Gastroesophageal sphincter (tissue), 4 donors: ENCODE measurements around the gene FMR1. TPM values are rescaled to one million over a fixed set of nuclear protein-coding genes. Genes with fewer than 3 reads are reported as not detected.

ENCODE experiments used
- ATAC-seq: fragments of 150-250 bp; one replicate; pipeline ENCODE4 v1.9.1; 2016; ENCODE audit warnings: mild to moderate bottlenecking, moderate library complexity
- H3K27ac ChIP-seq, 4 donors: fragments of 200-600 bp; sonication (generic) in 3 of 4; 1 replicate in 3 of 4; 2 replicates in 1 of 4; pipeline ENCODE4 v1.5.1; 2016 to 2019
- H3K27me3 ChIP-seq: fragments of 200-600 bp; sonication (generic); one replicate; pipeline ENCODE4 v1.5.1; 2019
- H3K36me3 ChIP-seq, 2 donors: fragments of 200-600 bp; sonication (generic); one replicate each; pipeline ENCODE4 v1.5.1; 2019; ENCODE audit warnings: control low read depth in 1 of 2
- H3K4me1 ChIP-seq, 3 donors: fragments of 200-600 bp; sonication (generic); 1 replicate in 2 of 3; 2 replicates in 1 of 3; pipeline ENCODE4 v1.5.1; 2016 to 2019; ENCODE audit warnings: control low read depth in 2 of 3
- H3K4me3 ChIP-seq, 2 donors: fragments of 200-600 bp; sonication (generic); one replicate each; pipeline ENCODE4 v1.5.1; 2019; ENCODE audit warnings: mild to moderate bottlenecking in 1 of 2, moderate library complexity in 1 of 2
- H3K9me3 ChIP-seq, 3 donors: fragments of 200-600 bp; sonication (generic); one replicate each; pipeline ENCODE4 v1.5.1; 2017 to 2019; ENCODE audit warnings: control low read depth in 2 of 3
- EP300 ChIP-seq: sonication (generic); formaldehyde crosslinking; IDR thresholded peaks from one replicate; pipeline ENCODE4 v1.6.1; 2017; ENCODE audit warnings: antibody characterized with exemption, mild to moderate bottlenecking
- POLR2A ChIP-seq, 2 donors: fragments of 450-650 bp; IDR thresholded peaks; one replicate each; pipeline ENCODE4 v1.6.1; 2017; ENCODE audit warnings: antibody characterized with exemption in 2 of 2, mild to moderate bottlenecking in 2 of 2, moderate library complexity in 1 of 2
- POLR2AphosphoS5 ChIP-seq: sonication (generic); formaldehyde crosslinking; IDR thresholded peaks from one replicate; pipeline ENCODE4 v1.6.1; 2017; ENCODE audit warnings: antibody characterized with exemption
- WGBS, 2 donors: methylation state at CpG; one replicate each; pipeline ENCODE4 v1.1.5; 2018; ENCODE audit warnings: low coverage in 1 of 2; 5-methylcytosine and 5-hydroxymethylcytosine counted together
- total RNA-seq, 4 donors: library from RNA; depleted of rRNA; stranded (reverse); fragments of >200 nt; gene quantifications; one replicate each; pipeline ENCODE4 v1.1.0, GENCODE V29; 2016
- TF ChIP-seq, protein P1 (sequence below), 4 experiments: fragments of 200-600 bp in 2 of 4; fragments of 450-650 bp in 2 of 4; sonication (generic) in 1 of 4; IDR thresholded peaks; one replicate each; pipeline ENCODE4 v1.5.1; 2017 to 2019; ENCODE audit warnings: antibody characterized with exemption in 4 of 4, mild to moderate bottlenecking in 2 of 4, moderate library complexity in 2 of 4

The FMR1 gene
- total RNA-seq, 4 donors from 2014 or later = 23.2 to 36.6 (median 31.5) TPM

- WGBS, 2 donors = 100% methylated on average over 6 of the region's 31 CpGs; no CpG with 5 or more reads in 1 of the 2 donors
- no peaks in the 10 kb centered on the region for H3K36me3 ChIP-seq
- TF ChIP-seq POLR2A (IDR thresholded peaks at IDR 0.05) (no peak), EP300 (no peak), POLR2AphosphoS5 (no peak)
- TF ChIP-seq, protein P1, sequence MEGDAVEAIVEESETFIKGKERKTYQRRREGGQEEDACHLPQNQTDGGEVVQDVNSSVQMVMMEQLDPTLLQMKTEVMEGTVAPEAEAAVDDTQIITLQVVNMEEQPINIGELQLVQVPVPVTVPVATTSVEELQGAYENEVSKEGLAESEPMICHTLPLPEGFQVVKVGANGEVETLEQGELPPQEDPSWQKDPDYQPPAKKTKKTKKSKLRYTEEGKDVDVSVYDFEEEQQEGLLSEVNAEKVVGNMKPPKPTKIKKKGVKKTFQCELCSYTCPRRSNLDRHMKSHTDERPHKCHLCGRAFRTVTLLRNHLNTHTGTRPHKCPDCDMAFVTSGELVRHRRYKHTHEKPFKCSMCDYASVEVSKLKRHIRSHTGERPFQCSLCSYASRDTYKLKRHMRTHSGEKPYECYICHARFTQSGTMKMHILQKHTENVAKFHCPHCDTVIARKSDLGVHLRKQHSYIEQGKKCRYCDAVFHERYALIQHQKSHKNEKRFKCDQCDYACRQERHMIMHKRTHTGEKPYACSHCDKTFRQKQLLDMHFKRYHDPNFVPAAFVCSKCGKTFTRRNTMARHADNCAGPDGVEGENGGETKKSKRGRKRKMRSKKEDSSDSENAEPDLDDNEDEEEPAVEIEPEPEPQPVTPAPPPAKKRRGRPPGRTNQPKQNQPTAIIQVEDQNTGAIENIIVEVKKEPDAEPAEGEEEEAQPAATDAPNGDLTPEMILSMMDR (IDR thresholded peaks at IDR 0.05) = no peak
These were observed 14.6 kb upstream of the FMR1 start for GRCh38 chrX:147897117-147897516.

GRCh38 chrX:147898951-147899350, 12.8 kb upstream of the FMR1 start:
- H3K36me3 ChIP-seq = no peaks in the 10 kb centered on the region
- H3K9me3 ChIP-seq = no peaks in the 10 kb centered on the region
- no peak overlapping the region for H3K4me3 ChIP-seq
- H3K27ac ChIP-seq = no peak overlapping the region
- ATAC-seq = no peak
- no peaks in the 10 kb centered on the region for H3K4me1 ChIP-seq
- WGBS, 2 donors = 67 to 80% methylated on average over 1 of the region's 1 CpG
- no peaks in the 10 kb centered on the region for H3K27me3 ChIP-seq
- TF ChIP-seq EP300 (no peak), POLR2A (IDR thresholded peaks at IDR 0.05) (no peak)
- TF ChIP-seq, protein P1 (IDR thresholded peaks at IDR 0.05) = no peak

More at GRCh38 chrX:147897117-147897516, 14.6 kb upstream of the FMR1 start:
- no peaks in the 10 kb centered on the region for H3K4me1 ChIP-seq
- no peaks in the 10 kb centered on the region for H3K9me3 ChIP-seq
- H3K4me3 ChIP-seq = no peak overlapping the region
- no peak for ATAC-seq
- H3K27me3 ChIP-seq = no peaks in the 10 kb centered on the region
- H3K27ac ChIP-seq = no peak overlapping the region

GRCh38 chrX:147899379-147900114, 12.2 kb upstream of the FMR1 start:
- H3K27me3 ChIP-seq = no peaks in the 10 kb centered on the region
- H3K27ac ChIP-seq = no peak overlapping the region
- no peaks in the 10 kb centered on the region for H3K36me3 ChIP-seq
- TF ChIP-seq EP300 (no peak), POLR2AphosphoS5 (no peak), POLR2A (IDR thresholded peaks at IDR 0.05) (no peak)
- TF ChIP-seq, protein P1 (IDR thresholded peaks at IDR 0.05) = no peak
- H3K4me3 ChIP-seq = no peak overlapping the region
- no peak for ATAC-seq
- 52 to 100% methylated on average over 1 to 2 of the region's 2 CpGs for WGBS, 2 donors
- H3K9me3 ChIP-seq = no peaks in the 10 kb centered on the region
- no peaks in the 10 kb centered on the region for H3K4me1 ChIP-seq

GRCh38 chrX:147900349-147900748, 11.4 kb upstream of the FMR1 start:
- H3K36me3 ChIP-seq = no peaks in the 10 kb centered on the region
- H3K4me3 ChIP-seq = no peak overlapping the region
- no CpG with 5 or more reads among the region's 1 CpG for WGBS, 2 donors
- H3K27me3 ChIP-seq = no peaks in the 10 kb centered on the region
- ATAC-seq = no peak
- no peaks in the 10 kb centered on the region for H3K4me1 ChIP-seq
- no peaks in the 10 kb centered on the region for H3K9me3 ChIP-seq
- no peak for TF ChIP-seq EP300
- TF ChIP-seq POLR2A (IDR thresholded peaks at IDR 0.05) = no peak
- TF ChIP-seq, protein P1 (IDR thresholded peaks at IDR 0.05) = no peak
- no peak for TF ChIP-seq POLR2AphosphoS5
- no peak overlapping the region for H3K27ac ChIP-seq

DNA sequence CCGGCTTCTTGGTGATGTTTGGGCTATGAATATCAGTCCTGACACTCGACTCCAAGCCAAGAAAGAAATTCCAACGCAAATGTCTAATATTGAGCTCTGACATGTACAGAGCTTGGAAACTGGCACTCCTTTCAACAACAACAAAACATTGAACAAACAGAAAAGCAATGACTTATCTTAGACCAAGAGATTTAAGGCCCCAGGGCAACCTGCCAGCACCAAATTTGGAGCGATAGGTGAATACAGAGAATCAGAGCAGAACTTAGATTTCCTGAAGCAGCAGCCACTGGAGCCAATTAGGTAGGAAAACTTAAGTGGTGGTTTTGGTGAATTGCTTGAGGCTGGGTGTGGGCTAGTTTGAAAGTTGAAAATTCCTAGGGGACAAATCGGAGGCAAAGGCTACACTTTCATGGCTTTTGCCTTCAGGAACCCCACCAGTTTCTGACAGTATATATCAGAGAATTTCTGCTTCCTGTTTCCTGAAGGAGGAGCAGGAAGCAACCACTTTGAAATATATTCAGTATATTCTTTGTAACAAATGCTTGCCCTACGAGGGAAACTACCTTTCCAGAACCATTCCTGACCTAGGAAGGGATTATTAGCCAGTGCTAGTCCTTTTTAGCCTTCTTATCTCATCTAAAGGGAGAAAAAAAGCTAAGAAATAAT, 10.1 kb upstream of the FMR1 start:
- TF ChIP-seq, protein P1 (IDR thresholded peaks at IDR 0.05) = no peak
- no peak for TF ChIP-seq EP300
- TF ChIP-seq POLR2AphosphoS5 = no peak
- no peak for TF ChIP-seq POLR2A (IDR thresholded peaks at IDR 0.05)
- no peak overlapping the region for H3K27ac ChIP-seq
- WGBS, 2 donors = 57 to 77% methylated on average over 6 of the region's 6 CpGs
- ATAC-seq = no peak
- no peaks in the 10 kb centered on the region for H3K27me3 ChIP-seq
- H3K36me3 ChIP-seq = no peaks in the 10 kb centered on the region
- no peaks in the 10 kb centered on the region for H3K4me1 ChIP-seq
- no peaks in the 10 kb centered on the region for H3K9me3 ChIP-seq
- H3K4me3 ChIP-seq = no peak overlapping the region
